Astrocyte (in vitro differentiated cells and primary cell): ENCODE results near the gene MAK. TPM values are rescaled to one million over a fixed set of nuclear protein-coding genes. Genes with fewer than 3 reads are reported as not detected.
"Not testable (repeated sequence)": the region's sequence is repeated elsewhere in the genome, so short reads cannot be mapped to it uniquely, and the experiment has no call there.

Experiments used
- DNase-seq: peaks from one replicate; pipeline ENCODE4 v3.0.0-alpha.2; 2010; ENCODE audit warnings: low read depth
- FAIRE-seq: peaks from 2 replicates; lab custom pipeline; 2011; peaks lifted over from hg19 to GRCh38; lab: Jason Lieb, UNC
- H2AFZ ChIP-seq: 2 replicates; pipeline ENCODE4 v1.6.0; 2012; ENCODE audit warnings: low read depth, low read length, inconsistent platforms
- H3K27ac ChIP-seq: 2 replicates; pipeline ENCODE4 v1.5.1; 2011; ENCODE audit warnings: low read depth, low read length, inconsistent platforms
- H3K27me3 ChIP-seq: 2 replicates; pipeline ENCODE4 v1.6.0; 2011; ENCODE audit warnings: low read length, inconsistent platforms; ENCODE audit not compliant: insufficient read depth
- H3K36me3 ChIP-seq: 2 replicates; pipeline ENCODE4 v1.5.1; 2011; ENCODE audit warnings: low read length, inconsistent platforms; ENCODE audit not compliant: insufficient read depth
- H3K4me1 ChIP-seq: 2 replicates; pipeline ENCODE4 v1.5.1; 2011; ENCODE audit warnings: low read length, inconsistent platforms; ENCODE audit not compliant: insufficient read depth
- H3K4me2 ChIP-seq: 2 replicates; pipeline ENCODE4 v1.6.0; 2012; ENCODE audit warnings: low read length, inconsistent platforms
- H3K4me3 ChIP-seq: 2 replicates; pipeline ENCODE4 v1.5.1; 2011; ENCODE audit warnings: low read depth, mild to moderate bottlenecking, low read length, inconsistent platforms; ENCODE audit not compliant: insufficient read depth
- H3K79me2 ChIP-seq: 2 replicates; pipeline ENCODE4 v1.6.0; 2012; ENCODE audit warnings: mild to moderate bottlenecking, low read length, inconsistent platforms; ENCODE audit not compliant: insufficient read depth
- H3K9ac ChIP-seq: 2 replicates; pipeline ENCODE4 v1.6.0; 2012; ENCODE audit warnings: mild to moderate bottlenecking, low read length, inconsistent platforms
- H3K9me3 ChIP-seq: 2 replicates; pipeline ENCODE4 v1.5.1; 2012; ENCODE audit warnings: low read depth, mild to moderate bottlenecking, low read length, inconsistent platforms; ENCODE audit not compliant: insufficient read depth
- H4K20me1 ChIP-seq: 2 replicates; pipeline ENCODE4 v1.6.0; 2012; ENCODE audit warnings: low read length, inconsistent platforms; ENCODE audit not compliant: insufficient read depth
- H3K27ac Mint-ChIP-seq: one replicate; pipeline ENCODE4 v1.8.0; 2021; ENCODE audit warnings: mild to moderate bottlenecking, mixed read lengths; ENCODE audit not compliant: unreplicated experiment
- H3K27me3 Mint-ChIP-seq: one replicate; pipeline ENCODE4 v1.8.0; 2021; ENCODE audit warnings: low read depth, mixed read lengths; ENCODE audit not compliant: unreplicated experiment
- H3K36me3 Mint-ChIP-seq: one replicate; pipeline ENCODE4 v1.8.0; 2021; ENCODE audit warnings: low read depth, mixed read lengths; ENCODE audit not compliant: unreplicated experiment
- H3K4me1 Mint-ChIP-seq: one replicate; pipeline ENCODE4 v1.8.0; 2021; ENCODE audit warnings: low read depth, mixed read lengths; ENCODE audit not compliant: unreplicated experiment
- H3K4me3 Mint-ChIP-seq: one replicate; pipeline ENCODE4 v1.8.0; 2021; ENCODE audit warnings: mild to moderate bottlenecking, moderate library complexity, mixed read lengths; ENCODE audit not compliant: unreplicated experiment
- H3K9me3 Mint-ChIP-seq: one replicate; pipeline ENCODE4 v1.8.0; 2021; ENCODE audit warnings: mild to moderate bottlenecking, mixed read lengths; ENCODE audit not compliant: unreplicated experiment
- CTCF ChIP-seq: IDR thresholded peaks from 2 replicates; pipeline ENCODE4 v1.5.1; 2011; ENCODE audit warnings: low read depth, mild to moderate bottlenecking, inconsistent platforms, low read length, moderate library complexity; ENCODE audit not compliant: insufficient read depth
- EZH2 ChIP-seq: IDR thresholded peaks from 2 replicates; pipeline ENCODE4 v1.6.1; 2012; ENCODE audit warnings: mild to moderate bottlenecking, low read length, inconsistent platforms; ENCODE audit not compliant: insufficient read depth
- total RNA-seq: library from RNA; stranded (reverse); gene quantifications from 2 replicates; pipeline ENCODE4 v1.2.1, GENCODE V29; 2021

Gene MAK
- total RNA-seq, 1 donor from 2014 or later: 0.05 TPM

GRCh38 chr6:10857259-10857658 lies 18.9 kb upstream of the MAK start:
- H3K9me3 ChIP-seq: no peaks in the 10 kb centered on the region
- no peaks in the 10 kb centered on the region for H4K20me1 ChIP-seq
- Mint-ChIP-seq H3K27me3 (no peaks in the 10 kb centered on the region), H3K4me1 (peaks cover 3% of the 10 kb centered on the region), H3K9me3 (peaks cover 11% of the 10 kb centered on the region), H3K27ac (no peak overlapping the region), H3K4me3 (no peak overlapping the region), H3K36me3 (peaks cover 1% of the 10 kb centered on the region)
- FAIRE-seq (no peak), DNase-seq (no peak)
- no peaks in the 10 kb centered on the region for H3K36me3 ChIP-seq
- no peaks in the 10 kb centered on the region for H3K4me1 ChIP-seq
- H3K27me3 ChIP-seq: no peaks in the 10 kb centered on the region
- H3K79me2 ChIP-seq: no peaks in the 10 kb centered on the region
- H3K4me2 ChIP-seq: no peak overlapping the region
- H3K9ac ChIP-seq: no peak overlapping the region
- no peak overlapping the region for H3K4me3 ChIP-seq
- H2AFZ ChIP-seq: no peak overlapping the region
- no peak overlapping the region for H3K27ac ChIP-seq
- no peak for TF ChIP-seq CTCF
- TF ChIP-seq EZH2: no peak

DNA sequence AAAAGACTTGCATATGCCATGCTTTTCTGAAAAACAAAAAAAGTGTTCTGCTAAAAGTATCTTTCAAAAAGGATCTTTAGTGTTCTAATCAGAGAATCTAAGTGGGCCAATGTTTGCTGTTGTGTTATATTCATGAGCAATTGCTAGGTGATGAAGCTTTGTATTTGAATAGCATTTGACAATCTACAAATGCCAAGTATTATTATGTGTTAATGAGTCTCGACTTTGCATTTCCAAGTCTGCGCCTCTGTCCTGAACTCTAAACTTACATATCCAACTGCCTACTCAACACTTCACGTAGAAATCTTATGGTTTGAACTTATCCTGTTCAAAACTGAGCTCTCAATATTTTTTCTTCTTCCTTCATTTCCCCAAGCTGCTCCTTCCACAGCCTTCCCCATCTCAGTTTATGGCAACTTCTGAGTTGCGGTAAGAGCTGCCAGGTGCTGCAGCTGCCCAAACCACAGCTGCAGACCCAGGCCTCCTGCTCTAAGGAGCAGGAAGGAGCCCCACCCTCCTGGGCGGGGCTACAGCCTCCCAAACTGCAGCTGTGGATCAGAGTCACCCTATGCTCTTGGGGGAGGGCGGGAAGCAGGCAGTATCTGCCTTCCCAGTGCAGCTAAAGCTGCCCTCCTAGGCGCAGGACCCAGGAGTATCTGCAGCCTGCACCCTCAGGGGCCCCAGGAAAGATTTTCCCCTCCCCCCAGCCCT lies 16.7 kb upstream of the MAK start:
- H3K9me3 Mint-ChIP-seq: peaks cover 11% of the 10 kb centered on the region
- H4K20me1 ChIP-seq: no peaks in the 10 kb centered on the region
- no peak overlapping the region for H2AFZ ChIP-seq
- H3K9ac ChIP-seq: no peak overlapping the region
- H3K4me1 ChIP-seq: no peaks in the 10 kb centered on the region
- no peak overlapping the region for H3K4me3 ChIP-seq
- DNase-seq (no peak), FAIRE-seq (no peak)
- no peak for TF ChIP-seq EZH2
- no peak for TF ChIP-seq CTCF
- H3K36me3 Mint-ChIP-seq: peaks cover 1% of the 10 kb centered on the region
- no peaks in the 10 kb centered on the region for H3K27me3 ChIP-seq
- no peaks in the 10 kb centered on the region for H3K36me3 ChIP-seq
- no peak overlapping the region for H3K4me3 Mint-ChIP-seq
- H3K9me3 ChIP-seq: no peaks in the 10 kb centered on the region
- no peak overlapping the region for H3K4me2 ChIP-seq
- H3K27ac ChIP-seq: no peak overlapping the region
- H3K27ac Mint-ChIP-seq: no peak overlapping the region
- no peaks in the 10 kb centered on the region for H3K27me3 Mint-ChIP-seq
- no peaks in the 10 kb centered on the region for H3K4me1 Mint-ChIP-seq
- H3K79me2 ChIP-seq: no peaks in the 10 kb centered on the region

- not testable (repeated sequence) for H3K4me1 ChIP-seq, H3K27me3 Mint-ChIP-seq, H4K20me1 ChIP-seq, H3K9ac ChIP-seq, H3K79me2 ChIP-seq, FAIRE-seq, H3K4me1 Mint-ChIP-seq, H3K36me3 Mint-ChIP-seq, DNase-seq, H3K27ac Mint-ChIP-seq, H3K4me3 ChIP-seq, H2AFZ ChIP-seq, H3K27ac ChIP-seq, H3K9me3 ChIP-seq, H3K36me3 ChIP-seq, H3K27me3 ChIP-seq, H3K4me2 ChIP-seq, H3K4me3 Mint-ChIP-seq
- peaks cover 11% of the 10 kb centered on the region for H3K9me3 Mint-ChIP-seq
Observed at GRCh38 chr6:10853849-10854300, 15.5 kb upstream of the MAK start.
